ELF-1 (cell line): ENCODE results near the gene MNAT1.
"Not testable (repeated sequence)": the region's sequence is repeated elsewhere in the genome, so short reads cannot be mapped to it uniquely, and the experiment has no call there.

Experiments
- DNase-seq: peaks from one replicate; pipeline ENCODE4 v3.0.0-alpha.2; 2016; ENCODE audit warnings: low read depth, low spot score

Gene MNAT1

GRCh38 chr14:60734465-60735242 is at the start of gene MNAT1:
TSS of gene MNAT1 (plus strand) at chr14:60734761. CDS start at chr14:60734863, 102 bp downstream.
- DNase-seq, result peak; percentile 88

GRCh38 chr14:60686865-60687264 is 47.7 kb upstream of the MNAT1 start:
- DNase-seq, result no peak

GRCh38 chr14:60691383-60692113 is 43.0 kb upstream of the MNAT1 start:
- no peak for DNase-seq

GRCh38 chr14:60695327-60695726 is 39.2 kb upstream of the MNAT1 start:
- no peak for DNase-seq

- DNase-seq, result no peak
Measured at GRCh38 chr14:60700598-60700997, 34.0 kb upstream of the MNAT1 start.

- no peak for DNase-seq
Measured at GRCh38 chr14:60705100-60705499, 29.5 kb upstream of the MNAT1 start.

GRCh38 chr14:60707858-60708257 is 26.7 kb upstream of the MNAT1 start:
- DNase-seq, result peak; percentile 81

- DNase-seq, result no peak
Measured at GRCh38 chr14:60710494-60710893, 24.1 kb upstream of the MNAT1 start.

- no peak for DNase-seq
Measured at GRCh38 chr14:60713513-60713912, 21.0 kb upstream of the MNAT1 start.

- no peak for DNase-seq
Measured at GRCh38 chr14:60720391-60720790, 14.2 kb upstream of the MNAT1 start.

- DNase-seq, result no peak
Measured at GRCh38 chr14:60720962-60721325, 13.6 kb upstream of the MNAT1 start.

GRCh38 chr14:60721326-60722106 is 13.0 kb upstream of the MNAT1 start:
- DNase-seq, result peak; percentile 80

GRCh38 chr14:60722107-60722356 is 12.5 kb upstream of the MNAT1 start:
- DNase-seq, result no peak

GRCh38 chr14:60722357-60723115 is 12.0 kb upstream of the MNAT1 start:
- DNase-seq, result peak; percentile 72

GRCh38 chr14:60723116-60723906 is 11.2 kb upstream of the MNAT1 start:
- DNase-seq, result peak; percentile 72

GRCh38 chr14:60723907-60724618 is 10.5 kb upstream of the MNAT1 start, which contains the start of gene SIX4:
TSS of gene SIX4 (minus strand) at chr14:60724351. CDS start at chr14:60724074, 277 bp downstream.
- peak; percentile 97 for DNase-seq

- not testable (repeated sequence) for DNase-seq
Measured at GRCh38 chr14:60731291-60731690, 3.3 kb upstream of the MNAT1 start.

- DNase-seq, result no peak
Measured at GRCh38 chr14:60732840-60733483, 1.6 kb upstream of the MNAT1 start.

- no peak for DNase-seq
Measured at GRCh38 chr14:60735416-60735815, 855 bp downstream of the MNAT1 start.

- DNase-seq, result no peak
Measured at GRCh38 chr14:60736494-60736893, 1.9 kb downstream of the MNAT1 start.
